ENCODE results near the gene SUGP1.
"Not testable (repeated sequence)": the region's sequence is repeated elsewhere in the genome, so short reads cannot be mapped to it uniquely, and the experiment has no call there.

SUGP1 gene

GRCh38 chr19:19260417-19261214 lies 59.7 kb downstream of the SUGP1 start:
- DNase-seq, result no peak

- DNase-seq, result no peak
Measured at GRCh38 chr19:19259741-19260140, 60.6 kb downstream of the SUGP1 start.

GRCh38 chr19:19258589-19259338 lies 61.5 kb downstream of the SUGP1 start:
- DNase-seq, result no peak

GRCh38 chr19:19257836-19258588 lies 62.3 kb downstream of the SUGP1 start:
- no peak for DNase-seq

DNA sequence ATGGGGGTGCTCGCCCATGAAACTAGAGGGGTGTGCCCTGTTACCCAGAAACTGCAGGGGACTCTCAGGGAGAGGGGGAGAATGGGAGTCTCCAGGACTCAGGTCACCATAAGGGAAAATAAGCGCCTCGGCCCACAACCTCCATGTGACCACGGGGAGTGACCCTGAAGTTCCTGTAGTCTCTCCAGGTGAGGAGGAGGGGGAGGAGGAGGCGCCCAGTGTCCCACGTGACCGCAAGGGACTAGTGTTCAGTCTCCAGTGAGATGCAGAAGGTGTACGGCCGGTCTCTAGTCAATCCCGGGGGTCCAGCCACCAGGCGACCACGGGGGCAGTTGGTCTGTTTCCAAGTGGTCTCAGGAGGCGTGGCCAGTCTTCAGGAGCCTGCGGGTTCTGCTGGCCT lies 63.2 kb downstream of the SUGP1 start:
- no peak for DNase-seq

DNA sequence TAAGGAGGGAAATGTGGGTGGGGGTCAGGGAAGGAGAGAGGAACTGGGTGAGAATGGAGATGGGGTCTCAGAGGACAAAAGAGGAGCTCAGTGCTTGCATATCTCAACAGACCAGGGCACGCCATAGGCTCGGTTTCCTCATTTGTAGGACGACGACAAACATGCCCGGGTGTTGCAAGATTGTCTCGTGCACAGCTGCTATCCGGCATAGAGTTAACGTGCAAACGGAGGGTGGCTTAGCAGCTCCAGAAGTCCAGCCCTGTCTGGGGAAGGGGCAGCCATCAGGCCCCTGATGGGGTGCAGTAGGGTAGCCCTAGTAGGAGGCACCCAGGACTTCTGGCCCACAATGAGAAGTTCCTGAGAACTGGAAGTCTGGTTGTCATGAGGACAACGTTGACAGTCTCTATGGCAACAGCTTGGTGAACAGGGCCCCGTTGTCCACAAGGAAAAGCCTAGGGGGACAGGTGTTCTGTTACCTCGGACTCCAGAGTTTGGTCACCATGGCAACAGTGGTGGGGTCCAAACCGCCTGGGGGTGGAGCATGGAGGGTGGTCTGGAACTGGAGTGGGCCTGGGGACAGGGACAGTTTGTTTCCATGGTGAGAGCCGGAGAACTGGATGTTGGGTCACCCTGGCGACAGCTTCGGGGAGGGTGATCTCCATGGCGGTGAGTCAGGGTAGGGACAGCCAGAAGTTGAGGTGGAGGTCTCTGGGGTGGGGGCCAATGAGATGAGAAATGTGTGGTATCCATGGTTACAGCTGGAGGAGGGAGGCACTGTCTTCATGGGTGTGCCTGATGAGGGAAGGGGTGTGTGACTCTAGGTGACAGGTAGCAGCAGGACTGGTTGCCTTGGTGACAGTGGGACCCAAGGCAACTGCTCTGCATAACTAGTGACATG lies 64.0 kb downstream of the SUGP1 start:
- no peak for DNase-seq

DNA sequence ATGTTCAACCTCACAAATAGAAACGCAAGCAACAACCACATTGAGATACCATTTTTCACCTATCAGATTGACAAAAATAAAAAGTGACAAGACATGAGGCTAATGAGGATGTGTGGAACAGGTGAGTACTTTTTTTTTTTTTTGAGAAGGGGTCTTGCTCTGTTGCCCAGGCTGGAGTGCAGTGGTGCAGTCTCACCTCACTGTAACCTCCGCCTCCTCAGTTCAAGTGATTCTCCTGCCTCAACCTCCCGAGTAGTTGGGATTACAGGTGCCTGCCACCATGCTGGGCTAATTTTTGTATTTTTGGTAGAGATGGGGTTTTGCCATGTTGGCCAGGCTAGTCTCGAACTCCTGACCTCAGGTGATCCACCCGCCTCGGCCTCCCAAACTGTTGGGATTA lies 66.9 kb downstream of the SUGP1 start:
- not testable (repeated sequence) for DNase-seq

DNA sequence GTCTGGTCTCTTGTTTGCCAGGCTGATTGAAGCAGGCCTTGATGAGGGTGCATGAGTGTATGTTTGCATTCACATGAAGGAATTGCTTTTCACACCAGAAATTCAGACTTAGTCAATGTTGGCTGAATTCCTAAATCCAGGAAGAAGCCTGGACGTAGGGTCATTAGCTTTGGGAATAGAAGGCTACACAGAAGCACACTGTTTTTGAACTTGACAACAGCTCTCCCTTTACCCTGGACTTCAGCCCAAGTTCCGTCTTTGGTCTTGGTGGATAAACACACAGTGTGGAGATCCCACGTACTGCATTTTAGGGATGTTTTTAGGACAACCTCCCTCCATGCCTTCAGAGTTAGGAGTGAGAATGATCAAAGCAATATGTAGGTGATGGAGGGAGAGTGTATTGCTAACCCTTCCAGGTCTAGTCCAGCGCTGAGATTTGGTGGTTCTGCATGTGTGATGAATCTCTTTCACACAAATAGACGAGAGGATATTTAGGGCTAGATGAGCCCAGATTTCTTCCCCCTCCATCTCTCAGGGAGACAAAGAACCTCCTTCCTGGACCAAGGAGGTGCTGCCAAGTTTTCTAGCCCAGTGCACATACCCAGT lies 70.0 kb downstream of the SUGP1 start:
- DNase-seq, result no peak

GRCh38 chr19:19240476-19240875 lies 79.8 kb downstream of the SUGP1 start:
- DNase-seq, result no peak

DNA sequence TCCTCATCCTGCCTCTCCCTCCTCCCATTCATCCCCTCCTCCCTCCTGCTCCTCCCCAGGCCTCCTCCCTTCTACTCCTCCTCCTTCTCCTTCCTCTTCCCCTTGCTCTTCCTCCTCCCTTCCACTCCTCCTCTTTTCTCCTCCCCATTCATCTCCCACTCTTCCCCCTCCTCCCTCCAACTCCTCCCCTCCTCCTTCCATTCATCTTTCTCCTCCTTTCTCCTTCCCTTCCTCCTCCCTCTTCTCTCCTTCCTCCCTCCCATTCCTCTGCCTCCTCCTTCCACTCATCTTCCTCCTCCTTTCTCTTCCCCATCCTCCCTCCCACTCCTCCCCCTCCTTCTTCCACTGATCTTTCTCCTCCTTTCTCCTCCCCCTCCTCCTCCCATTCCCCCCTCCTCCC lies 80.6 kb downstream of the SUGP1 start:
- DNase-seq, result no peak

- DNase-seq, result no peak
Measured at GRCh38 chr19:19238126-19238894, 82.0 kb downstream of the SUGP1 start.

GRCh38 chr19:19236173-19236572 lies 84.1 kb downstream of the SUGP1 start:
- no peak for DNase-seq

- DNase-seq, result no peak
Measured at GRCh38 chr19:19234220-19234816, 86.0 kb downstream of the SUGP1 start.

- no peak for DNase-seq
Measured at GRCh38 chr19:19232261-19232721, 88.0 kb downstream of the SUGP1 start.

DNA sequence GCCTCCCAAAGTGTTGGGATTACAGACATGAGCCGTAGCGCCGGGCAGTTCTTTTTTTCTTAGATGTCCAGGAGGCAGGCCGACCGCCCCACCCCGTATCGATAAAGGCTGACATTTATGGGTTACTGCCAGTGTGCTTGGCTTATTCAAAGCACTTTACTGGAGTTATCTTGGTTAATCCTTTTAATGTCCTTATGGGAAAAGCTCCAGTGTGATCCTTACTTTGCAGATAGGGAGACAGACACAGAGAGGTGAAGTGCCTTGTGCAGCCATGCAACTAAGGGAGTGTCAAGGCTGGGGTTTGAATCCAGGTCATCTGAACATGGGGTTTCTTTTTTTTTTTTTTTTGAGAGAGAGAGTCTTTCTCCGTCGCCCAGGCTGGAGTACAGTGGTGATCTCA lies 89.3 kb downstream of the SUGP1 start:
- DNase-seq, result no peak

DNA sequence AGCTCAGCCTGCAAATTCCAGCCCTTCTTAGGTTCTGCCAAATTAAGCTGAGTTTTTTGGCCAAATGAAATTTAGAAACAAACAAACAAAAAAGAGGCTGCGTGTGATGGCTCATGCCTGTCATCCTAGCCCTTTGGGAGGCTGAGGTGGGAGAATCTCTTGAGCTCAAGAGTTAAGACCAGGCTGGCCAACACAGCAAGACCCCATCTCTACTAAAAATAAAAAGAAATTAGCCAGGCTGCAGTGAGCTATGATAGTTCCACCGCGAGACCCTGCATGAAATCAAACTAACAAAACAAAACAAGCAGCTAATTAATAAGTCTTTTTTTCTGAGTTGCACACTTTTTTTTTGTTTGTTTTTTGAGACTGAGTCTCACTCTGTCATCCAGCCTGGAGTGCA lies 90.6 kb downstream of the SUGP1 start:
- no peak for DNase-seq

GRCh38 chr19:19227217-19227616 lies 93.1 kb downstream of the SUGP1 start:
- no peak for DNase-seq

- DNase-seq, result no peak
Measured at GRCh38 chr19:19226663-19227062, 93.6 kb downstream of the SUGP1 start.

DNA sequence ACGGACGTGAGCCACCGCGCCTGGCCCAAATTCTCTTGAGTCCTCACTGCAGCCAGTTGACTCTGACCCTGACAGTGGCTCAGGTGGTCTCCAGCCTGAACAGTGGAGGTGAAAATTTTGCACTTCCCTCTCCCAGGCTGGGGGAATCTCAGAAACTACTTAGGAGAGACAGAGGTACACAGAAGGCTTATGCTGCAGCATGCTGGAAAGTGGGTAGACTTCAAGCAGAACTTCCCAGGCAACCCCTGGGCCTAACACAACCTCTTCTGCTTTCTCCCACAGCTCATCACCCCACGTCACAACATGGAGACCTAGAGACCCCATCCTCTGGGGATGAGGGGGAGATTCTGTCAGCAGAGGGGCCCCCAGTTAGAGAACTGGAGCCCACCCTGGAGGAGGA lies 94.1 kb downstream of the SUGP1 start:
- no peak for DNase-seq
